HL-60/S4 (cell line): ENCODE measurements around the gene KCNJ10.

Experiments used
- in situ Hi-C: fragments of 300-500 bp; cut with MboI; formaldehyde crosslinking; loops from 2 replicates; pipeline ENCODE4 v1.14.3; 2022; ENCODE audit warnings: low sequenced_read_pairs

Gene KCNJ10

DNA sequence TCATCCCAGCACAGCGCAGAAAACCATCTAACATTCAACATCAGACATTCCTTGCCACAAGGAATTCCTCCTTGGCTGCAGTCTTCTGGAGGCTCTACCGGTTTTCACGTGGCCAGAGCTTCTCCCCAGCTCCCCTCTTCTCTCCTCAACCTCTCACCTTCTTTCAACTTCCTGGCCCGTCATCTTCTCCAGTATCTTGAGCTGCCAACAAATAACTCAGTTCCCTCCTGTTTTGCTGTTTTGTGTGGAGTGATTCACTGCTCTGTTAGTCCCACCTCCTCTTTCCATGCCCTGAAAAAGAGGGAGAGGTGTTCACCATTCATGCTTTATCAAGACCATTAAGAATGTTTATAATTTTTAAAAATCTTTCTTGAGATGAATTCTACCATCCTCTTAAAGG, 70.8 kb downstream of the KCNJ10 start:
- in situ Hi-C loops, result no loop called here

DNA sequence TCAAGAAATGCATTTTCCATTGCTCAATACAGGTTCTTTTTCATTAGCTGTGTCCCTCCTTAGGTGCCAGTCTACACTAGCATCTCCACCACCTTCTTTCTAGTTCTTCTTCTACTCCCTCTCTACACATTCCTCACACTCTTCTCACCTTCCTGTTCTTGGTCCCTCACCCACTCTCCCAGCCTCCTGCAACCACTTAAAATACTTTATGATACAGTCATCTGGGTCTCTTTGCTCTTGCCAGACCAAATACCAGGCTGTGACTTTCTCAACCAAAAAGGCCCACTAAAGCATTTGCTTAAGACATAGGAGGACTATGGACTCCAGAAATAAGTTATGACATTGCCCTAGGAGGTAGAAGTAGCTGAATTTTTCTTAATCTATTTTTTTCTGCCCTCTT, 73.3 kb downstream of the KCNJ10 start:
- in situ Hi-C loops, result no loop called here

DNA sequence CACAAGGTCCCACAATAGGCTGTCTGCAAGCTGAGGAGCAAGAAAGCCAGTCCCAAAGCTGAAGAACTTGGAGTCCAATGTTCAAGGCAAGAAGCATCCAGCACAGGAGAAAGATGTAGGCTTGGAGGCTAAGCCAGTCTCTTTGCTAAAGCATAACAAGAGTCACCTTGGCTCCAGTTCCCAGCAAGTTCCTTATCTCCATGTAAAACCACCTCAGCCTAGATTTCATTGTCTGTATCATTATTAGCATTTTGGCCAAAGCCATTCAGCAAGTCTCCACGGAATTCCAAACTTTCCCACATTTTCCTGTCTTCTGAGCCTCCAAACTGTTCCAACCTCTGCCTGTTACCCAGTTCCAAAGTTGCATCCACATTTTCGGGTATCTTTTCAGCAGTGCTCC, 75.1 kb downstream of the KCNJ10 start:
- in situ Hi-C loops, result no loop called here

DNA sequence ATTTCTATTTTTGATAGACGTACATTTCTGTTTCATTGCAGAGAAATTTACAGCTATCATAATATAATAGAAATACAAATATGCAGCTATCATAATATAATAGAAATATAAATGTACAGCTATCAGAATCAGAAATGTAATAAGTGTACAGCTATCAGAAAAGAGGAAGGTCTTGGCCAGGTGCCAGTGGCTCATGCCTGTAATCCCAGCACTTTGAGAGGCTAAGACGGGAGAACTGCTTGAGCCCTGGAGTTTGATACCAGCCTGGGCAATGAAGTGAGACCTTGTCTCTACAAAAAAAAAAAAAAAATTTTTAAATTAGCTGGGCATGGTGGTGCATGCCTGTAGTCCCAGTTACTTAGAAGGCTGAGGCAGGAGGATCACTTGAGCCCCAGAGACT, 76.0 kb downstream of the KCNJ10 start:
- in situ Hi-C loops, result no loop called here

DNA sequence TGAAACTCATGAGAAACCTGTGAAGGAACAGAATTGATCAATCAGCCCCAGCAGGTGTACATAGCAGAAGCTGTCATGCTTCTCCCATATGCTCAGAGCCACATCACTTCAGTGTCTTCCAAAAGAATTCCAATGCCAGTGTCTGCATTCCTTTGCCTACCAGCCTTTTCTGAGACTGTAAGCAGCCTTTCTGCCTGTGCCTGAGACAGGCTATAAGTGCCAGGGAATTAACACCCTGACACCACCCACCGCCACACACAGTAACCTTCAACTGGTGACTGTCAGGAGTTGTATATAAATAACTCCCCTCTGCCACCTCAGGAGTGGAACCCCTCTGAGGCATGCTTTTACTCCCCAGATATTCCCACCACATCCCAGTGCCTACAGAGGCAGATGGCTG, 77.8 kb downstream of the KCNJ10 start:
- in situ Hi-C loops, result no loop called here

DNA sequence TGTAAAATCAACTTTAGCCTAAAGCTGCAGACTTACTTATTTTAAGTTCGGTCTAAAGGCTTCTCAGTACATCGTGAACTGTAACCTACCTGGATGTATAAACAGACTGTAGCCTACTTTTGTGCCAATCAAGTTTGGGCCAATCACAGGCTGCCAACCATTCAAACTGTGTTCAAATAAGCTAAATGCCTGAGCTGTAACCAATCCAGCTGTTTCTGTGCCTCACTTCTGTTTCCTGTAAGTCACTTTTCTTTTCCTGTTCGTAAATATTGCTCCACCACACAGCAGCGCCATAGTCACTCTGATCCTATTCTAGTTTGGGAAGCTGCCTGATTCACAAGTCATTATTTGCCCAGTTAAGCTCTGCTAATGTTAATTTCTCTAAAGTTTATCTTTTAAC, 78.4 kb downstream of the KCNJ10 start:
- in situ Hi-C loops, result no loop called here

DNA sequence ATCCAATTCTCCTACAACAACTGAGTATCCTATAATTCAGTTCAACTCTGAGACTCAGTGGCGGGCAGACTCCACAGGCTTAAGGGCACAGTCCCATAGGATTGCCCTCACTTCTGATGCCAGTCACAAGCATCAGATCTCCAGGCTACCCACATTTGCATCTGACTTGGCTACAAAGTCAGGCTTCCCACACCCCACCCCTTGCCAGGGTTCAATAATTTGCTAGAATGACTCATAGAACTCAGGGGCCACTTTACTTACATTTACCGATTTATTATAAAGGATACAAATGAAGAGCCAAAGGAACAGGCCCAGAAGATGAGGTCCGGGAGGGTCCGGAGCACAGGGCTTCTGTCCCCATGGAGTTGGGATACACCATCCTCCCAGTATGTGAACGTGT, 80.0 kb downstream of the KCNJ10 start:
- in situ Hi-C loops, result no loop called here

DNA sequence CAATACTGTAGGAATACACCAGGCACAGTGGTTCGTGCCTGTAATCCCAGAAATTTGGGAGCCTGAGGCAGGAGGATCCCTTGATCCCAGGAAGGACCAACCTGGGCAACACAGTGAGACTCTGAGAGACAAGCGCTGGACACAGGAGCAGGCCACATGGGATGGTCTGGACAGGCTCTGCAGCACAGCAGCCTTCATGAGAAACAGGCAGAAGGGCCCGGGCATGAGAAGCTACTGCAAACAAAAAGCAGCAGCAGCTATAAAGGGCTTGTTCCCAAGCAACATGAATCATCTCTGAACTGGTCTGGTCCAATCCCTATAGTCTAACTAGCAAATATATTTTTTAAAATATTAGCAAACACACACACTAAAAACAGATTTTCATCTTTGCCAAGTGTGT, 80.4 kb downstream of the KCNJ10 start:
- in situ Hi-C loops, result no loop called here

DNA sequence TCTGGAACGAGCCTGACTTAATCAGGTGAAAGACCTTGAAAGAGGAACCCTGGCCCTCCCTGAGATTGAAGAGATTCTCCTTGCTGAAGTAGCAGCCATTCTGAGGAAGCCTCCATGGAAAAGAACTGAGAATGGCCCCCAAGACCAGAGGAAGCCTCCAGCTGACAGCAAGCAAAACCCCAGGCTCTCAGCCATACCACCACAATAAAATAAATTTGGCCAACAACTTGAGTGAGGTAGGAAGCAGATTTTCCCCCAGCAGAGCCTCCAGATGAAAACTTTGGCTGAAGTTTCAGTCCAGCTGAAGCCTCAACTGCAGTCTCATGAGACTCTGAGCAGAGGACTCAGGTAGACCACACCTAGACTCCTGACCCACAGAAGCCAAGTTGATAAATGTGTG, 82.0 kb downstream of the KCNJ10 start:
- in situ Hi-C loops, result no loop called here

DNA sequence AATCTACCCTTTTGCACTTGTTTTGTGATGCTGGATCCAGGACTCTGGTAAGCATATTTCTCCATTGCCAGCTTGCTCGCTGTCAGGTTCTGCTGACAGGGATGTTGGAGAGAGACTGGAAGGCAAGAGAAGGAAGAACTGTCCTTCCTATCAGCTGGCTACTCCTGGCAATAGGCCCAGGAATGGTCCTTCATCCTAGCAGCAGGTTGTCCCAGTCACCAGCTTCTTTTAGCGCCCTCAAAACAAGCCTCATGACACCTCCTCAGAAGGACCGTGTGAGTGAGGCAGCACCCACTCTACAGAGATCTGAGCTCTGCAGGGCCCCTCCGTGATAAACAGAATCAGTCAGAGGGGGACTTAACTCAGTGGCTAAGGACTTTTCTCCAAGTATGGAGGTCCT, 82.8 kb downstream of the KCNJ10 start:
- in situ Hi-C loops, result no loop called here

DNA sequence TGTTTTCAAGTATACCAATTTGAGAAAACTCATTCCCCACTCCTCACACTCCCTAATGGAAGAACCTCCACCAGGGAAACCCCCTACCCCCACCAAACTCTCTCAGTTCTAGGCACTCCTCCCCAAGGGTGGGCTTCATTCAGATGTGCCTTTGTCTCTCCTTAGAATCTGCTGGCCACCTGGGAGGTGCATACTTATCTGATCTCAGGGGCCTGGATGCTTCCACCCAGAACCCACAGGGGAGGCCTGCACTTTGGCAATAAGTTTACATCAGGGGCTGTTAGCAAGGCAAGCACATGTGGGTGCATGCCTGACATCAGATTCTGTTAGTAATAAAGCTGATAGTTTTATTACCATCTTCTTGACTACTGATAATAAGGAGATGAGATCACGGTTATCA, 83.4 kb downstream of the KCNJ10 start:
- in situ Hi-C loops, result no loop called here

DNA sequence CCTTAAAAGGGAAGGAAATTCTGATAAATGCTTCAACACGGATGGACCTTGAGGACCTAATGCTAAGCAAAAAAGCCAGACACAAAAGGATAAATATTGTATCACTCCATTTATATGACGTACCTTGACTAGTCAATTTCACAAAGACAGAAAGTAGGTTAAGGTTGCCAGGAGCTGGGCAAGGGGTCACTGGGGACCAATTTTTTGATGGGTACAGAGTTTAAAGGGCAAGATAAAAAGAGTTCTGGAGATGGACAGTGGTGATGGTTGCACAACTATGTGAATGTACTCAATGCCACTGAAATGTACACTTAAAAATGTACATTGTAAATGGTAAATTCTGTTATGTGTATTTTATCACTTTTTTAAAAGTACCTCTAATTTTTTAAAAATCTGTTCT, 83.9 kb downstream of the KCNJ10 start:
- in situ Hi-C loops, result no loop called here

DNA sequence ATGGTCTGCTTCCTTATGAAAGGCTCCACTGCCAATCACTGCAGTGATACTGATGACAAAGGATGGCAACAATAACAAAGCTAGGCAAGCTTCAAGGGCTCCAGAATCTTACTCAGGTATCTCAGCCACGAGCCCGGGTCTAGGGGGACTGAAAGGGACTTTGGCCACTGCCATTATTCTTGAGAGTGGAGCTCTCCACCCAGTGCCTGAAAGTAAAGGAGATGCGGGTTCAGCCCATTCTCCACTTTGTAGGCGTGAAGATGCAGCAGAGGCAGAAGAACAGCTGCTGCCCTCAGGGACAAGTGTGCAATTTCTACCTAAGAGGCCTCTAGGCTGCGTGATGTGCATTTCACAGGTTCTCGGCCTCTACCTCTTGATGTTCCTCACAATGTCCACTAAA, 84.5 kb downstream of the KCNJ10 start:
- in situ Hi-C loops, result no loop called here

DNA sequence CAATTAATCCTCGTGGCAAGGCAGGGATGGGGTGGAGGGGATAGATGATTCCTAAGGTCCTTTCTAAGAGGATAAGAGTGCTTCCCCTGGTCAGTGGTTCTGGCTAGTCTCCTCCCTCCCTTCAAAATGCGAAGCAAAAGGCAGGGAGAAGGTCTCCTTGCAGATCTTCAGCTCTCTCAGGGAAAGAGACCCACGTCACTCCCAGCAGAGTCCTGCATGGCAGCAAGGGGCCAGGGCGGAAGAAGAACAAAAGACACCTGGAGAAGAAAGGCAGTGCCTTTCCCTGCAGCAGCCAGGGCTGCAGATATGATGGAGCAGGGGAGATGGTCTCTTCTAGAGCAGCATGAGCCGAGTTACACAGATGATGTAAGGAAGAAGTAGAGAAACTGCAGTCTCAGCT, 86.3 kb downstream of the KCNJ10 start:
- in situ Hi-C loops, result no loop called here

DNA sequence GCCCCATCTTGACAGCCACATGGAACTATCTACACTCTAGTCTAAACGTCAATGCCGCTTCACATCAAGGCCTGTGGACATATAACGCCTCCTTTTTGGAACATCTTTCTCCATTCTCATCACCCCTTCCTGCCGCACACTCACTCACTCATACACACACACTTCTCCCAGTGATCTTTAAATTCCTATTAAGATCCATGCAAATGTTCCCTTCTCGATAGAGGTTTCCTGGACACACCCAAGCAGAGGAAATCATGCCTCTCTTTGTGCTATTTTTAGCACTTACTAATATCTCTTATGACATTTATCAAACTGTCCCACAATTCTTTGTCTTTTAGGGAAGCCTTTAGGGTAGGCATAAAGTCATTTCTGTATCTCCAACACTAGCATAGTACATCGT, 87.7 kb downstream of the KCNJ10 start:
- in situ Hi-C loops, result no loop called here

DNA sequence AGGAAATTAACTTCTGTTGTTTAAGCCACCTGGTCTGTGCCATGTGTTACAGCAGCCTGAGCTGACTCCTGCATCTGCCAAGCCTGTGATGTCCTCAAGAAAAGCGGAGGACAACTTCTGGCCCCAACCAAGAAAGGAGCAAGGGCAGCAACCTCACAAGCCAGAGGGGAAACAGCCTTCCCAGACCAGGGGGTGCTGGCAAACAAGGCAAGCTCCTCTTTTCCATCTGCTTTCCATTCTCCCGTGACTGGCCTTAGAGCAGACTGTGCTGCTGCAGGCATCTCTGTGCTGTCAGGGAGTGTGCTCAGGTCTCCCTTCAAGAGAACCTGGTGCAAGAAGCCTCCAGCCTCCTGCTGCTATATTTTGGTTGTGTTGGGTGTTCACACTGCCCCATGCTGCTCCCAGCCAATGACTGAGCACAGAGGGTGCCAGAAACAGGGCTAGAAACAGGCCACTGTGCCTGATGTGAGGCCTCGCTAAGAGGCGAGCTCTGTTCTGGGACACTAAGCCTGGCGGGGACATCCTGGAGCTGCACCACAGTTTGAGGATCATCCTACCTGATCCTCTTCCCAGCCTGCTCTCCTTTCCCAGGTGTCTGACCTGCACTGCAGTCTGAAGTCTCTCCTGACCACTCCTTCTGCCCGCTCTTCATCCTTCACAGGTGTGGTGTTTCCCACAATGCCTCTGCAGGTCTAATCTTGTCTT, 88.5 kb downstream of the KCNJ10 start:
- in situ Hi-C loops, result no loop called here

DNA sequence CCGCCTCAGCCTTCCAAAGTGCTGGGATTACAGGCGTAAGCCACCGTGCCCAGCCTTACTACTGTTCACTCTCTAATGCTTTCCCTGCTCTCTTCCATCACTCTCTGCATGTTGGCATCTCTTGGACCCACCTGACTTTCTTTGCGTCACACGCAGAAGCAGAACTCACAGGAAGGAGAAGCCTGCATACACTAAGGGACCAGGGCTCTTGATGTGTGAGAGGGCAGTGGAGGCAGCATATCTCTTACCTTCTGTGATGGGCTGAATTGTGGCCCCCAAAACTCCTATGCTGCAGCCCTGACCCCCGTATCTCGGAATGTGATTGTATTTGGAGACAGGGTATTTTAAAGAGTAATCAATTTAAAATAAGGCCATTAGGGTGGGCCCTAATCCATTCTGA, 89.2 kb downstream of the KCNJ10 start:
- in situ Hi-C loops, result no loop called here

DNA sequence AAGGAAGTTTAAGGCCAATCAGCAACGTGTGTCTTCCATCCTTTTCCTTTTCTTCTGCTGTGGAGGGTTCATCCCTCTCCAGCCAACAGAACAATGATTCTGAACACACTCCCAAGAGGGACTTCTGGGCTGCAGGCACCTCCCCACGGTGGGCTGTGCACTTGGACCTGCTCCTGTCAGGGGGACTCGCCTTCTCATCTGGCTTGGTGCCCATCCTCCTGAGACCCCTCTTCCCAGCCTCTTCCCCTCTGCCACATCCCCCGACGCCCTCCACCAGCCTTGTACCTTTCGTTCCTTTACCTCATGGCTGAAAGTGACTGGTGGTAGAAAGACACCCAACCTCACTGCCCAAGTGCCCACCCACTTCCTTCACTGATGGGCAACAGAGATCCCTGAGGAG, 89.9 kb downstream of the KCNJ10 start:
- in situ Hi-C loops, result no loop called here

DNA sequence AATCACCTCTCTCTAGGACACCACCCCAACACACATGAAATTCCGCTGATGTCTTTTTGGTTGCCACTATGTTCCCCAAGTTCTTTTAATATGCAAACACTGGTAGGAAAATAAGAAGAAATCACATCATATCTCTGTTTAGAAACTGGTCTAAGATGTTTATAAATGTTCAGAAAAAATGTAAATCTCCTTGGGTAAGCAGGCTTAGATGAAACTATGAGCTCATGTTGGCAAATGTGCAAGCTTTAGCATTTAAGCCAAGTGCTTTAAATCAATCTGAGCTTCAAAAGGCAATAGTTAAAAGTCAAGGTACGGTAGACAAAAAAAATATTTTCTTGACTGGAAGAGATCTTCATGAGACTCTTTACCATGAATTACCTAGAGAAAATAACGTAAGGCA, 90.7 kb downstream of the KCNJ10 start:
- in situ Hi-C loops, result no loop called here

DNA sequence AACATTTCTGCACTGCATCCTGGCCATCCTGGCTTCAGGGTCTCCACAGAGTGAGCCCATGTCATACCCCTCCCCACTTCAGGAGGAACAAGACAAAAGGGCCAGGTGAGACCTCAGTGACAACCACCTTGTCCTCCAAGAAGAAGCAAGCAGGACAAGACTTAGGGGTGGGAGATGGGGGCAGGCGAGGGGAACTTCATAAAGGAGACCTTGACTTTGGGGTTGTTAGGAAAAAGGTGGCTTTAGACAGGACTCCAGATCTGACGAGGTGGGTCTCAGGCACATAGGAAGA, 91.9 kb downstream of the KCNJ10 start:
- in situ Hi-C loops, result no loop called here

DNA sequence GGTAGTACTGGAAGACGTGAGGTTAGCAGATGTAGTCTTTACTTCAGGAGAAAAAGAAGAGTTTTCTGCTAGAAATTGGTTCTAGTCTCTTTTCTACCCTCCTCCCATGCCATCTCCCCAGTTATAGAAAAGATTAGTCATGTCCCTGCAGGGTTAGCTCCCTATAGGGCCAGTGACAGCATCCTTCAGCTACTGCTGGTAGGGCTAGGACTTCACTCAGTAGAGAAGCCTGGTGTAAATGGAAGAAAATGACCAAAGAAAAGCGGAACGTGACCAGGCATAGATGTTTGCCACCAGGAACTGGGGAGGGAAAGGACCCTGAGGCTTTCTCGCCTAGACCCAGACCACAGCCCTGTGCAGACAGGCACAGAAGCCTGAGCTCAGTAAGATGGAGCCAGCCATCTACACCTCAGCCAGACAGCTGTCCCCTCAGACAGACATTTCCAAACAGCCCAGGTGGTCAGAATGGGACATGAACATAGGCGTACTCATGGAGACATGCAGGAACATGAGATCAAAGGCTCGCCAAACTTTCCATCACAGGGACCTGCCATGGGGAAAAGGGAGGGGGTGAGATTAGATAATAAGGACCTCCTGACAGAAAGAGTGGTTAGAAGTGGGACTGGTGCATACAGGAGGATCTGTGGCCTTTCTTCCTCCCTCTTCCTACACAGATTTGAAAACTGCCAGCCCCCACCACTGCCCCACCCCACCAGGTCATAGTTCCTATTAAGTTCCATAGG, 92.4 kb downstream of the KCNJ10 start:
- in situ Hi-C loops, result no loop called here

DNA sequence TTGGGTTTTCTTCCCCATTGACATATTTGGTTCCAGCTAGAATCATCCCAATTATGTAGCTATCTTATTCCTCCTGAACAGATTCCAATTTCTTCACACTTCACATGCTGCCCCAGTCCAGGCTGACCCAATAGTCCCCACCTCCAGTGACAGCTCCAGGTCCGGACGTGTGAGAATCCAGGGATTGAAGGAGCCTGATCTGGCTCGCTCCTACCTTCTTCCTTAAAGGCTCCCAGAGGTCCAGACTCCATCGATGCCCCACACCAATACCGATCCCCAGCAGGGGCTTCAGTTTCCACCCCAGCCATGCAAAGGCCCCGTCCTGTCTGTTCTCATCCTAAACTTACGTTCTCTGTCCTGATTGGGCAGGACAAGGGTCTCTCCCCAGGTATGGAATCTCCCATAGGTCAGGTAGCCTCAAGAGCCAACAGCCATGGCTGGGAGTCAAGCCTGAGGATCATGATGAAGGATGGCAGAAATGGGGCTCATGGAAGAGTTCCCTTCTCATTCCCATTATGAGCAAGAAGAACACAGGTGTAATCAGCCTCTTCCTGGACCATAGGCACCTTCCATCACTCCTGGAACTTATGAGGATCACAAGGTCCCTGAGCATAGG, 95.5 kb downstream of the KCNJ10 start:
- in situ Hi-C loops, result no loop called here
